K562 (cell line): Measurements from ENCODE around the gene XPO6. TPM values are rescaled to one million over a fixed set of nuclear protein-coding genes. Genes with fewer than 3 reads are reported as not detected.

Experiments used
- ATAC-seq: fragments of 200-7000 bp; cut with Tn5 transposase; 3 replicates; pipeline ENCODE4 v1.9.1; 2020; ENCODE audit warnings: moderate library complexity
- BruUV-seq: library from RNA; stranded (reverse); fragments of 400-500 nt; replicated peaks from 2 replicates; lab custom pipeline; 2021; lab: Mats Ljungman, UMichigan
- CTCF ChIA-PET: fragments of 300-600 bp; formaldehyde crosslinking; extraction: SDS; loops from one replicate; lab custom pipeline; 2021; ENCODE audit warnings: low intra/inter-chr PET ratio; lab: Yijun Ruan, JAX
- POLR2A ChIA-PET: fragments of 300-600, 350-650 bp; sonication (Branson Sonifier 250); formaldehyde crosslinking; extraction: SDS; loops from one replicate; lab custom pipeline; 2021; ENCODE audit warnings: antibody characterized with exemption, inconsistent platforms; lab: Yijun Ruan, JAX
- DNase-seq, 4 experiments: peaks; one replicate each; pipeline versions ENCODE4 v3.0.0 to v3.0.0-alpha.2; 2011 to 2018; ENCODE audit warnings: low spot score in 3 of 4, mixed read lengths in 3 of 4; ENCODE audit errors: extremely low read depth in 1 of 4
- FAIRE-seq: peaks from 2 replicates; lab custom pipeline; 2011; peaks lifted over from hg19 to GRCh38; lab: Jason Lieb, UNC
- H2AFZ ChIP-seq: 2 replicates; pipeline ENCODE4 v1.6.0; 2011; ENCODE audit warnings: low read depth, low read length, control low read depth, inconsistent platforms
- H3K27ac ChIP-seq: fragments of 200-600 bp; 3 replicates; pipeline ENCODE4 v1.8.0; 2011; ENCODE audit warnings: low read depth, mild to moderate bottlenecking, control low read depth, inconsistent platforms, low read length, moderate library complexity, mixed read lengths; ENCODE audit errors: extremely low read depth
- H3K27me3 ChIP-seq, 2 experiments: fragments of 300-600 bp in 1 of 2; 2 replicates in 1 of 2; 3 replicates in 1 of 2; pipeline versions ENCODE4 v1.6.0 to v1.8.0; 2011; ENCODE audit warnings: inconsistent platforms in 2 of 2, low read length in 2 of 2, mild to moderate bottlenecking in 1 of 2, mixed read lengths in 1 of 2, moderate library complexity in 1 of 2; ENCODE audit not compliant: control insufficient read depth in 2 of 2, insufficient read depth in 2 of 2
- H3K36me3 ChIP-seq: fragments of 300-600 bp; 3 replicates; pipeline ENCODE4 v1.8.0; 2011; ENCODE audit warnings: mild to moderate bottlenecking, low read length, inconsistent platforms; ENCODE audit not compliant: control insufficient read depth, insufficient read depth
- H3K4me1 ChIP-seq, 2 experiments: fragments of 200-600 bp in 1 of 2; replicated peaks in 1 of 2; 2 replicates in 1 of 2; 3 replicates in 1 of 2; pipeline versions ENCODE4 v1.5.1 to v1.8.0; 2011; ENCODE audit warnings: inconsistent platforms in 2 of 2, low read length in 2 of 2, mild to moderate bottlenecking in 1 of 2, mixed read lengths in 1 of 2, moderate library complexity in 1 of 2; ENCODE audit not compliant: control insufficient read depth in 2 of 2, insufficient read depth in 2 of 2
- H3K4me2 ChIP-seq: 2 replicates; pipeline ENCODE4 v1.6.1; 2011; ENCODE audit warnings: low read length, control low read depth, inconsistent platforms, mixed read lengths; ENCODE audit not compliant: insufficient read depth
- H3K4me3 ChIP-seq: fragments of 200-600 bp; sonication (generic), shearing (Covaris generic); 2 replicates; pipeline ENCODE4 v1.5.1; 2016; ENCODE audit warnings: control low read depth, inconsistent platforms
- H3K79me2 ChIP-seq: fragments of 200-600 bp; 3 replicates; pipeline ENCODE4 v1.8.0; 2011; ENCODE audit warnings: low read length, inconsistent platforms; ENCODE audit not compliant: control insufficient read depth, insufficient read depth
- H3K9ac ChIP-seq, 2 experiments: 2 replicates each; pipeline versions ENCODE4 v1.6.0 to v1.6.1; 2011; ENCODE audit warnings: low read depth in 2 of 2, low read length in 2 of 2, control low read depth in 1 of 2, inconsistent platforms in 1 of 2, mild to moderate bottlenecking in 1 of 2, mixed read lengths in 1 of 2; ENCODE audit not compliant: insufficient read depth in 1 of 2
- H3K9me1 ChIP-seq: one replicate; pipeline ENCODE4 v1.6.0; 2011; ENCODE audit warnings: inconsistent platforms, mild to moderate bottlenecking, low read length, moderate library complexity; ENCODE audit not compliant: control insufficient read depth, insufficient read depth
- H3K9me3 ChIP-seq: replicated peaks from 2 replicates; pipeline ENCODE4 v1.5.1; 2011; ENCODE audit warnings: low read depth, low read length, inconsistent platforms; ENCODE audit not compliant: control insufficient read depth, insufficient read depth
- H4K20me1 ChIP-seq: replicated peaks from 2 replicates; pipeline ENCODE4 v1.6.1; 2011; ENCODE audit warnings: low read length, inconsistent platforms, mixed read lengths; ENCODE audit not compliant: control insufficient read depth, insufficient read depth
- ATF7 ChIP-seq: fragments of 450-650 bp; IDR thresholded peaks from 2 replicates; pipeline ENCODE4 v1.7.1; 2014; ENCODE audit warnings: mild to moderate bottlenecking, moderate library complexity
- KLF1 ChIP-seq: fragments of 450-650 bp; IDR thresholded peaks from 2 replicates; pipeline ENCODE4 v1.6.1; 2016; ENCODE audit warnings: missing genetic modification characterization, missing compliant biosample characterization
- NONO ChIP-seq, 2 experiments: fragments of 200-400 bp in 1 of 2; fragments of 450-650 bp in 1 of 2; formaldehyde crosslinking in 1 of 2; IDR thresholded peaks; 2 replicates each; pipeline ENCODE4 v1.6.1; 2017; ENCODE audit warnings: low read depth in 2 of 2, mild to moderate bottlenecking in 2 of 2, moderate library complexity in 2 of 2, low read length in 1 of 2
- PCBP1 ChIP-seq: fragments of 200-400 bp; formaldehyde crosslinking; IDR thresholded peaks from 2 replicates; pipeline ENCODE4 v1.6.1; 2018; ENCODE audit warnings: mild to moderate bottlenecking, low read depth, low read length; ENCODE audit not compliant: poor library complexity, severe bottlenecking
- POLR2AphosphoS2 ChIP-seq: IDR thresholded peaks from 2 replicates; pipeline ENCODE4 v1.6.1; 2012; ENCODE audit warnings: low read length, improper control_type of control experiment
- RBM22 ChIP-seq: fragments of 200-400 bp; formaldehyde crosslinking; IDR thresholded peaks from 2 replicates; pipeline ENCODE4 v1.6.1; 2018; ENCODE audit warnings: low read length, low read depth; ENCODE audit not compliant: poor library complexity, severe bottlenecking
- RBM34 ChIP-seq: fragments of 200-400 bp; formaldehyde crosslinking; IDR thresholded peaks from 2 replicates; pipeline ENCODE4 v1.6.1; 2018; ENCODE audit warnings: low read length, borderline replicate concordance; ENCODE audit not compliant: insufficient read depth
- YBX1 ChIP-seq: fragments of 450-650 bp; IDR thresholded peaks from 2 replicates; pipeline ENCODE4 v1.7.1; 2016; ENCODE audit warnings: mild to moderate bottlenecking
- ZBTB40 ChIP-seq, 2 experiments: fragments of 450-650 bp in 1 of 2; sonication (generic) in 1 of 2; formaldehyde crosslinking in 1 of 2; IDR thresholded peaks; 2 replicates each; pipeline versions ENCODE4 v1.7.1 to v1.9.0; 2016 to 2022; ENCODE audit warnings: inconsistent platforms in 1 of 2, mild to moderate bottlenecking in 1 of 2, missing genetic modification reagents in 1 of 2
- ZBTB8A ChIP-seq: fragments of 450-650 bp; IDR thresholded peaks from 2 replicates; pipeline ENCODE4 v1.6.1; 2018; ENCODE audit warnings: mild to moderate bottlenecking, moderate library complexity; ENCODE audit not compliant: partially characterized antibody
- ZNF354B ChIP-seq: fragments of 250-450 bp; sonication (Bioruptor Pico); IDR thresholded peaks from 2 replicates; pipeline ENCODE4 v1.4.0; 2020
- ZNF764 ChIP-seq: fragments of 250-450 bp; sonication (Bioruptor Pico); IDR thresholded peaks from 2 replicates; pipeline ENCODE4 v1.4.0; 2020; ENCODE audit warnings: low read depth, mild to moderate bottlenecking, moderate library complexity
- WGBS: fragments of 100-300 bp; shearing (Covaris generic); methylation state at CpG from one replicate; pipeline ENCODE4 v1.1.6; 2016; ENCODE audit warnings: low coverage, mixed read lengths; ENCODE audit not compliant: insufficient coverage; ENCODE audit errors: missing lambda C conversion rate; 5-methylcytosine and 5-hydroxymethylcytosine counted together
- in situ Hi-C: fragments of 300-500 bp; cut with MboI; formaldehyde crosslinking; loops from 4 replicates; pipeline ENCODE4 v1.15.0; 2018; ENCODE audit warnings: inconsistent platforms, mixed read lengths
- intact Hi-C: fragments of 100-400 bp; cut with micrococcal nuclease; formaldehyde crosslinking; loops from 2 replicates; pipeline ENCODE4 v1.14.2; 2022
- polyA plus RNA-seq, 8 experiments: library from polyadenylated mRNA; depleted of rRNA in 4 of 8; stranded (reverse) in 5 of 8; unstranded in 3 of 8; fragments of >200 nt; fragmentation: Nextera tagmentation in 2 of 8; fragmentation: Illumina TruSeq in 1 of 8; extraction: Ambion mirVana in 2 of 8; extraction: Trizol in 1 of 8; gene quantifications; 2 replicates each; pipeline versions ENCODE4 v1.2.1 to v1.2.3, GENCODE V29; 2011 to 2014; ENCODE audit warnings: inconsistent platforms in 1 of 8, missing spikeins in 1 of 8
- total RNA-seq, 7 experiments: library from RNA; depleted of rRNA in 6 of 7; stranded (reverse); fragments of >200 nt in 6 of 7; fragmentation: Illumina TruSeq in 2 of 7; extraction: Trizol in 2 of 7; gene quantifications; 2 replicates each; pipeline versions ENCODE4 v1.2.1 to v1.2.3, GENCODE V29; 2011 to 2021; ENCODE audit warnings: low replicate concordance in 1 of 7

XPO6 gene
- total and polyA plus RNA-seq, 9 of the 15 experiments (the other 6 are each of a cell fraction or from before 2014, with no cell fraction given), result 11.2 to 196 (median 119) TPM

GRCh38 chr16:28191364-28191960 lies 20.3 kb downstream of the XPO6 start:
- Histone ChIP-seq H4K20me1 (peaks cover 31% of the 10 kb centered on the region), H3K4me3 (no peak overlapping the region), H3K27me3 (no peaks in the 10 kb centered on the region), H3K9me1 (no peaks in the 10 kb centered on the region), H3K4me2 (no peak overlapping the region), H2AFZ (no peak overlapping the region), H3K9ac (no peak overlapping the region), H3K36me3 (peaks cover 76% of the 10 kb centered on the region), H3K4me1 (peaks cover 7 to 19% of the 10 kb centered on the region in 2 experiments), H3K27ac (no peak overlapping the region), H3K79me2 (peaks cover 97% of the 10 kb centered on the region), H3K9me3 (no peaks in the 10 kb centered on the region; the same call in 1 of the 2 replicates)
- intact Hi-C loops (no loop called here), in situ Hi-C loops (no loop called here)
- DNase-seq (no peak), FAIRE-seq (peak; percentile 19), ATAC-seq (no peak)
- ChIA-PET POLR2A (interaction anchor here (0.6 to 3.5 kb wide), 6 partner anchors 8 to 37 kb away, joined by 3 to 21 read pairs (median 5); no protein-coding TSS in a partner anchor), CTCF (no interaction called here)
- BruUV-seq, result no TSS peak
- 68% methylated on average over 3 of the region's 3 CpGs for WGBS
- TF ChIP-seq ZBTB8A (no peak), NONO (IDR thresholded peaks at IDR 0.05; ENCODE audit: low read depth in 2 of 2, low read length in 1 of 2) (no peak), ZNF764 (CRISPR knock-in tag) (no peak), KLF1 (tag) (no peak), ATF7 (no peak), YBX1 (no peak), POLR2AphosphoS2 (no peak), ZBTB40 (IDR thresholded peaks at IDR 0.05) (no peak), ZBTB40 (CRISPR knock-in tag; IDR thresholded peaks at IDR 0.05) (no peak), ZNF354B (CRISPR knock-in tag) (no peak), PCBP1 (no peak), RBM34 (no peak), RBM22 (no peak)
